HAP-1 (cell line): Measurements from ENCODE around the gene C15orf40.
"Not testable (repeated sequence)": the region's sequence is repeated elsewhere in the genome, so short reads cannot be mapped to it uniquely, and the experiment has no call there.

Experiments
- DNase-seq, 2 experiments: peaks; one replicate each; pipeline ENCODE4 v3.0.0-alpha.2; 2016 to 2020; ENCODE audit warnings: low spot score in 2 of 2
- H3K27me3 ChIP-seq: fragments of 250-450 bp; sonication (Bioruptor Pico); 2 replicates; pipeline ENCODE4 v1.5.1; 2020; ENCODE audit warnings: low read depth, mild to moderate bottlenecking, moderate library complexity
- H3K36me3 ChIP-seq: fragments of 250-450 bp; sonication (Bioruptor Pico); replicated peaks from 2 replicates; pipeline ENCODE4 v1.5.1; 2020; ENCODE audit warnings: mild to moderate bottlenecking
- H3K4me1 ChIP-seq: fragments of 250-450 bp; sonication (Bioruptor Pico); 2 replicates; pipeline ENCODE4 v1.5.1; 2020; ENCODE audit warnings: mild to moderate bottlenecking
- H3K4me3 ChIP-seq: fragments of 250-450 bp; sonication (Bioruptor Pico); 2 replicates; pipeline ENCODE4 v1.5.1; 2020; ENCODE audit warnings: mild to moderate bottlenecking, moderate library complexity
- H3K9me3 ChIP-seq: fragments of 250-450 bp; sonication (Bioruptor Pico); 2 replicates; pipeline ENCODE4 v1.5.1; 2020; ENCODE audit warnings: mild to moderate bottlenecking, moderate library complexity
- in situ Hi-C: fragments of 300-500 bp; cut with MboI; formaldehyde crosslinking; loops from 3 replicates; pipeline ENCODE4 v1.14.3; 2020; ENCODE audit warnings: low sequenced_read_pairs, inconsistent platforms, mixed read lengths

The C15orf40 gene

GRCh38 chr15:82952158-82953081 lies 59.0 kb downstream of the C15orf40 start, which contains the start of gene HOMER2:
TSS of gene HOMER2 (minus strand) at chr15:82952720. CDS start at chr15:82952535, 185 bp downstream.
- peak within 1 kb of the TSS; percentile 55 for H3K4me3 ChIP-seq

GRCh38 chr15:82951472-82952157 lies 59.8 kb downstream of the C15orf40 start:
- H3K9me3 ChIP-seq = no peaks in the 10 kb centered on the region
- peak in 1 of 2 experiments; percentile 44 for DNase-seq
- peak overlapping the region; percentile 55 for H3K4me3 ChIP-seq
- H3K27me3 ChIP-seq = no peaks in the 10 kb centered on the region
- peaks cover 19% of the 10 kb centered on the region for H3K4me1 ChIP-seq
- no peaks in the 10 kb centered on the region for H3K36me3 ChIP-seq
- in situ Hi-C loops = no loop called here

More at GRCh38 chr15:82952158-82953081, 59.0 kb downstream of the C15orf40 start, which contains the start of gene HOMER2:
- DNase-seq = peak; percentile 58 to 83
- no peaks in the 10 kb centered on the region for H3K27me3 ChIP-seq
- in situ Hi-C loops = no loop called here
- no peaks in the 10 kb centered on the region for H3K36me3 ChIP-seq
- H3K4me1 ChIP-seq = peaks cover 19% of the 10 kb centered on the region
- H3K9me3 ChIP-seq = no peaks in the 10 kb centered on the region

GRCh38 chr15:82950746-82951370 lies 60.6 kb downstream of the C15orf40 start:
- H3K27me3 ChIP-seq = no peaks in the 10 kb centered on the region
- H3K4me3 ChIP-seq = peak overlapping the region; percentile 55
- in situ Hi-C loops = no loop called here
- no peaks in the 10 kb centered on the region for H3K36me3 ChIP-seq
- H3K9me3 ChIP-seq = no peaks in the 10 kb centered on the region
- DNase-seq = no peak
- peaks cover 19% of the 10 kb centered on the region for H3K4me1 ChIP-seq

DNA sequence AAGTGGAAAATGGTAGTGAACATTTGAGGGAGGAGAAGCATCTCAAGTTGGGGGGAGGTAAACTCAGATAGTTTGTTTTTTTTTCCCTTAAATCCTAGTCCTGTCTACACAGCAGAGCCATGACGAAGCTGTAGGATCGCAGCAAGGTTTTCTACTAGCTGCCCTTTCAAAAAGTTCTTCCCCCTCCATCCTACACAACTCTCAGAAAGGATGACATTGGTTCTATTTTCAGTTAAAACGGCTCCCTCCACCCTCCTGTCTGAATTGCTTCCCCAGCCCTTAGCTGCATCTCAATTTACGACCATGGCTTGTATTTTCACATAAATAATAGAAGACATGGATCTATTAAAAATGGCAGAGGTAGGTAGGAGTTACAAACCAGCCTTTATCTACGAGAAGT lies 61.1 kb downstream of the C15orf40 start:
- DNase-seq = no peak
- in situ Hi-C loops = no loop called here
- H3K4me1 ChIP-seq = peaks cover 22% of the 10 kb centered on the region
- H3K27me3 ChIP-seq = no peaks in the 10 kb centered on the region
- no peaks in the 10 kb centered on the region for H3K9me3 ChIP-seq
- no peak overlapping the region for H3K4me3 ChIP-seq
- no peaks in the 10 kb centered on the region for H3K36me3 ChIP-seq

GRCh38 chr15:82946155-82946701 lies 65.2 kb downstream of the C15orf40 start:
- Histone ChIP-seq H3K36me3 (no peaks in the 10 kb centered on the region), H3K4me3 (no peak overlapping the region), H3K9me3 (no peaks in the 10 kb centered on the region), H3K4me1 (peaks cover 25% of the 10 kb centered on the region), H3K27me3 (no peaks in the 10 kb centered on the region)
- in situ Hi-C loops = no loop called here
- no peak for DNase-seq

DNA sequence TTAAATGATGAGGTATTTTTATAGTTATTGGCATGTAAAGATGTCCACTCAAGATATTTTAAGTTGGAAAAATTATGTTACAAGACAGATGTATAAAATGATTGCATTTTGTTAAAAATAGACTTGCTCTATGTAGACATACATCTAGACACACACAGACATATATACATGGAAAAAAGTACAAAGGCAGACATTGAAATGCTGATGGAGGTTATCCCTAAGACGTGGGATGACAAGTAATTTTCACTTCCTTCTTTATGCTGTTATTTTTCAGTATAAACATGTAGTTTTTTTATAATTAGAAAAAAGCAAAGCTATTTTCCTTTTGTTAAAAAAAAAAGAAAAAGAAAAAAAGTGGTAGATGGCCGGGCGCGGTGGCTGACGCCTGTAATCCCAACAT lies 66.1 kb downstream of the C15orf40 start:
- DNase-seq = peak in 1 of 2 experiments; percentile 35
- H3K4me3 ChIP-seq = no peak overlapping the region
- H3K27me3 ChIP-seq = no peaks in the 10 kb centered on the region
- H3K9me3 ChIP-seq = no peaks in the 10 kb centered on the region
- H3K4me1 ChIP-seq = peaks cover 17% of the 10 kb centered on the region
- in situ Hi-C loops = no loop called here
- no peaks in the 10 kb centered on the region for H3K36me3 ChIP-seq

GRCh38 chr15:82944821-82945220 lies 66.6 kb downstream of the C15orf40 start:
- in situ Hi-C loops = no loop called here
- Histone ChIP-seq H3K36me3 (no peaks in the 10 kb centered on the region), H3K4me1 (peaks cover 17% of the 10 kb centered on the region), H3K9me3 (no peaks in the 10 kb centered on the region), H3K4me3 (no peak overlapping the region), H3K27me3 (no peaks in the 10 kb centered on the region)
- no peak for DNase-seq

DNA sequence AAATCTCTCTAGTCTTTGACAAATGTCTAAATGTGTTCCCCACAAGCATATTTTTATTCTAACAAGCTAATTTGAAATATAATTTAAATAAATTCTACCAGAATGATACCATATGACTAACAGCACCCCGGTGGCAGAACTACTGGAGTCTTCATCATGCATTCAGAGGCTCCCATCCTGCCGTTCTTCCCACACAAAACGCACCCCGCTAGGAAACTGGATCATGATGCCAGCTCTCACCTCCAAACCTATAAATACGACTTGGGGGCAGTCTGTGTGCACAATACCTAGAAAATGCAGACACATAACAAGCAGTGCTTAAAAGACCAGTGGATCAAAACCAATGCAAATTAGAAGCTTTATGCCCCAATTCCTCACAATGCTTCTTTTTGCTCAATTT lies 67.4 kb downstream of the C15orf40 start:
- in situ Hi-C loops = no loop called here
- no peak for DNase-seq
- peaks cover 17% of the 10 kb centered on the region for H3K4me1 ChIP-seq
- no peaks in the 10 kb centered on the region for H3K36me3 ChIP-seq
- no peaks in the 10 kb centered on the region for H3K27me3 ChIP-seq
- no peaks in the 10 kb centered on the region for H3K9me3 ChIP-seq
- no peak overlapping the region for H3K4me3 ChIP-seq

GRCh38 chr15:82943176-82943575 lies 68.3 kb downstream of the C15orf40 start:
- H3K27me3 ChIP-seq = no peaks in the 10 kb centered on the region
- no peaks in the 10 kb centered on the region for H3K9me3 ChIP-seq
- no peak for DNase-seq
- peaks cover 17% of the 10 kb centered on the region for H3K4me1 ChIP-seq
- H3K36me3 ChIP-seq = no peaks in the 10 kb centered on the region
- no peak overlapping the region for H3K4me3 ChIP-seq
- in situ Hi-C loops = no loop called here

- in situ Hi-C loops = no loop called here
- H3K27me3 ChIP-seq = no peaks in the 10 kb centered on the region
- no peaks in the 10 kb centered on the region for H3K36me3 ChIP-seq
- H3K4me1 ChIP-seq = peaks cover 17% of the 10 kb centered on the region
- H3K9me3 ChIP-seq = no peaks in the 10 kb centered on the region
- DNase-seq = no peak
- H3K4me3 ChIP-seq = no peak overlapping the region
Measured at GRCh38 chr15:82942691-82943090, 68.7 kb downstream of the C15orf40 start.

- H3K27me3 ChIP-seq, H3K4me3 ChIP-seq, in situ Hi-C loops, H3K4me1 ChIP-seq, DNase-seq, H3K36me3 ChIP-seq, H3K9me3 ChIP-seq: not testable (repeated sequence)
Measured at GRCh38 chr15:82939678-82940077, 71.8 kb downstream of the C15orf40 start.
